GM12891 (cell line): ENCODE data around the gene NR1D1.

Experiments used
- DNase-seq: peaks from one replicate; pipeline ENCODE4 v3.0.0; 2011; ENCODE audit warnings: low spot score; ENCODE audit not compliant: insufficient read length
- FAIRE-seq: peaks from 2 replicates; lab custom pipeline; 2011; peaks lifted over from hg19 to GRCh38; lab: Jason Lieb, UNC
- PAX5 ChIP-seq: IDR thresholded peaks from 2 replicates; pipeline ENCODE4 v1.6.1; 2011; ENCODE audit warnings: low read length, moderate library complexity, mild to moderate bottlenecking; ENCODE audit not compliant: insufficient read depth, severe bottlenecking
- POLR2A ChIP-seq: IDR thresholded peaks from 2 replicates; pipeline ENCODE4 v1.6.1; 2011; ENCODE audit warnings: low read depth, low read length, control low read depth
- POLR2AphosphoS5 ChIP-seq: IDR thresholded peaks from 2 replicates; pipeline ENCODE4 v1.6.1; 2011; ENCODE audit warnings: low read depth, low read length, control low read depth
- POU2F2 ChIP-seq: IDR thresholded peaks from 2 replicates; pipeline ENCODE4 v1.6.1; 2011; ENCODE audit warnings: low read depth, mild to moderate bottlenecking, control low read depth, low read length, moderate library complexity
- SPI1 ChIP-seq: IDR thresholded peaks from 2 replicates; pipeline ENCODE4 v1.6.1; 2011; ENCODE audit warnings: low read depth, low read length, control low read depth
- TAF1 ChIP-seq: IDR thresholded peaks from 2 replicates; pipeline ENCODE4 v1.6.1; 2011; ENCODE audit warnings: low read depth, low read length, control low read depth

The NR1D1 gene

DNA sequence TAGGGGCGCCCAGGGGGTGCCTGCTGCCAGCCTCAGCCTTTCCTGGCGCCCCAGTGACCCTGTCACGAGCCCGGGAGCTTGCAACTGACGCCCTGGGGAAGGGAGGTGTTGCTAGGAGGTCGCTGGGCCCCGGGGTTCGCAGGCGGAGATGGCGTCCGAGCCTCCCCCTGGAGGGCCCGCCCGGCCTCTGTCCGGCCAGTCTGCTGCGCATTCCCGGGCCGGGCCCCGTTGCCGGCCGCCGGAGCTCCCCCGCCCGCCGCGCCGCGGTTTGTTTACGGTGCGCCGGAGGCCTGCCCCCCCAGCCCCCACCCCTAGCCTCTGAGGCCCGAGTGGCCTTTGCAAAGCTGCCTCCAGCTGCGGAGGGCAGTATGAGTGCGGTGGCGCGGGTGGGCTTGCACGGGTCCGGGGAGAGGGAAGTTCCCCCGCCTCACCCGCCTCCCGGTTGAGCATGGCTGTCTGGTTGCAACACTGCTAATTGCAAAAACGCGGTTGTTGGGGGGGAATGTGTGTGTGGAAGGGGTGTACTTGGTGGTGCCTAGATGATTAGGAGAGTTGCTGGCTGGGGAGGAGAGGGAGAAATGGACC is 37.1 kb downstream of the NR1D1 start:
- no peak for FAIRE-seq
- no peak; the same call in 1 of the 2 replicates for TF ChIP-seq POU2F2
- no peak for TF ChIP-seq SPI1
- TF ChIP-seq TAF1, result no peak
- no peak for TF ChIP-seq PAX5
- no peak for TF ChIP-seq POLR2AphosphoS5
- no peak for TF ChIP-seq POLR2A
- no peak for DNase-seq

DNA sequence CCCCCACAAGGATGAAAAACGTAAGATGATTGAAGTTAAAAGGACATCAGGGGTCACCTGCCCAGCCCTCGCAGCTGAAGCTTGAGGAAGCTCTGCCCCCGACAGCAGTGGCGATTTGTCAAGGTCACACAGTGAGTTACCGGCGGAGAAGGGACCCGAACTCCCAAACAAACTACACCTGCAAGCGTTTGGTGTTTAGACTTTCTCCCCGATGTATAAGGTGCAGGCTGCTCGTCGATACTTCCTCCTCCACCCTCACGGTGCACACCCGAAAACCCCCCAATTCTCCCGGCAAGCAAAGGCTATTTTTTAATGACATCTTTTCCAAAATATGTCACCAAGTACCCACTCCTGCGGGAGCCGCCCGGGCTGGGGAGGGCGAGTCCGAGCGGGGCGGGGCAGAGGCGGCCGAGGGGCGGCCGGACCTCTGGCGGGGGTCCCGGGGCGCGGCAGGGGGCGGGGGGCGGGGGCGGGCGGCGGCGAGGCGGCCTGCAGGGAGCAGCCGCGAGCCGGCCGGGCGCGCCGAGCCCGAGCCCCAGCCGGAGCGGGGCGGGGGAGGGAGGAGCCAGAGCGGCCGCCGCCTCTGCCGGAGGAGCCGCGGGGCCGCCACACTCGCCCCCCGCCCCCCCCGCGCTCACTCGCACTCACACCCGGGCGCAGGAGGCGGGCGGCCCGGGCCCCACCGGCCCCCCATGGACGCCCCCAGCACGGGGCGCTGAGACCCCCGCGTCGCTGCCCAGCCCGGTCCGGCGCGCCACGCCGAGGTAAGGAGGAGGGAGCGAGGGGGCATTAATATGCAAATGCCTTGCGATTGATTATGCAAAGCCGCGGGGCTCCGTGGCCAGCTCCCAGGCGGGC is 37.8 kb downstream of the NR1D1 start, which contains the start of gene THRA:
TSS of gene THRA (plus strand) at position 637 of the 858 bp plus-strand sequence. CDS start 11,524 bp downstream, outside the sequence.
- TF ChIP-seq TAF1 (no peak), POU2F2 (peak; percentile 95)
- peak; percentile 60 for FAIRE-seq
- peak; percentile 88 for DNase-seq

DNA sequence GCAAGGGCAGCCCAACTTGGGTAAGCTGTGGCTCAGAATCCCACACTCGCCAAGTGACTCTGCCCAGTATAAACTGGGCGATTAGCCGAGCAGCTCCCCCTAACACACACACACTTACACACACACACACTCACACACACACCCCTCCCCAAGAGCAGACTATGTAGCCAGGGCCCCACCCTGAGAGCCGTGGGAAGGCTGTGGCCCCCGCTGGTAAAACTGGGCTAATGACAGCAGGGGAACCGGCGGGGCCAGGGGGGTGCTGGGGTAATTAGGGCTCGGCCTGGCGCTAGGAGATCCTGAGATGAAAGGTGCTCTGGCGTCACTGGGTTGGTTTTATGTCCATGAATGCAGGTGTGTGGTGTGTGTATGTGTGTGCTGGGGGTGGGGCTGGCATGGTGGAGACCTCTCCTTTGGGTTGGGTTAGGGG is 38.8 kb downstream of the NR1D1 start:
- FAIRE-seq (no peak), DNase-seq (no peak)
- TF ChIP-seq POLR2AphosphoS5, result no peak
- no peak for TF ChIP-seq POU2F2
- TF ChIP-seq PAX5, result no peak
- no peak for TF ChIP-seq TAF1
- TF ChIP-seq SPI1, result no peak
- TF ChIP-seq POLR2A, result no peak

DNA sequence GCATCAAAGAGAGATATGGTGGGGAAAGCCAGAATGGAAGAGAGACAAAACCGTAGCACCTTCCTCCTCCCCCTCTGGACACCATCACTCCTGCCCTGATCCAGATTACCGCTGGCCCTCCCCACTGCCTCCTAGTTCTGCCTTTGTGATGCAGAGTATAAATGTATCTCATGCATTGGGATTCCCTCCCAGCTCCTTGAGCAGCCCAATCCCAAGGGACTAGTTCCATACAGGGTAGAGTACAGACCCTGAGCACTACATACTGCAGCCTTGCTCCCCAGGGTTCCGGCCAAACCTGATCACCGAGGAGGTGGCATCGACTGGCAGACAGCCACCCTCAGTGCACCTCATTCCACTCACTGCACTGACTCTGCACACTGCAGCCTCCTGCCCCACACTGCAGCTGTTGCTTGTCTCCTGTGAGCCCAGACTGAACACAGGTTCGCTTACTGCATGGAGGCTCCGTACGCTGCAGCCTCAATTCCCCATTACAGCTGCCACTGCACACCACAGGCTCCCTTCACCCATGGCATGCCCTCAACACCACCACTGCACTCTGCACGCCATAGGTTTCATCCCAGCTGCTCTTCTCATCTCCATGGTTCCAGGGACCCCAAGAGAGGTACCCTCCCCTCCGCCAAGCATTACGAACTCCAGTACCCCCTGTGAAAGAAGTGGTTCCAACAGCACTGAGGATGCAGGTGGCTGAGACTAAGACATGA is 39.3 kb downstream of the NR1D1 start:
- DNase-seq (no peak), FAIRE-seq (no peak)
- TF ChIP-seq POLR2A, result no peak
- no peak for TF ChIP-seq SPI1
- TF ChIP-seq POU2F2, result no peak
- no peak for TF ChIP-seq TAF1
- TF ChIP-seq PAX5, result no peak
- no peak for TF ChIP-seq POLR2AphosphoS5

DNA sequence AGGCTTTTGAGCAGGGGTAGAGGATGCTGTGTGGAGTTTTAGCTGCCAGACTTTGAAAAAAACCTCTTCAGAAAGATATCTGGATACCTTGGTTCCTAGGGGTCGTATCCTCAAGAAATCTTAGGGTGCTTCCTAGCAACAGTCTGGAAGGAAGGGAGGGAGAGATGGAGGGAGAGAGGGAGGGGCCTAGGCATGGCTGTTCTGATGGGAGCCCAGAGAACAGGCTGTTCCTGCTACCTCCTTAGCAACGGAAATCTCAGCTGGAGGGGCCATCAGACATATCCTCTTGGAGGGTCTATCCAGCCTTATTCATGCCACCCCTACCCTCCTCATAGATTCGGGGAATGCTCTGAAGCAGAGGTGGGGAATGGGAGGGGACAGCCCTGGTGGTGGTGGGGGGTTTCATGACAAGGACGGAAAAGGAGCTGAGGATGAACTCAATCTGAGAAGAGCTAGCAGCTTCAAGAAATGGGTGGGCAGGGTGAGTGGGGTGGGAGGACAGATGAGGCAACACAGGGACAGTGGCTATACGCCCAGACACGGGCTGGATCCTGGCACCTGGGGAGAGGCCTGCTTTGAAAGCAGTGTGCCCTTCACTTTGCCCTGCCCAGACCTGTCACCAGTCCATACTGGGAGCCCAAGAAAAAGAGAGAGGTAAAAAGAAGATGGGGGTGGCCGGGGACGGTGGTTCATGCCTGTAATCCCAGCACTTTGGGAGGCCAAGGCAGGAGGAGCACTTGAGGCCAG is 40.5 kb downstream of the NR1D1 start:
- DNase-seq, result no peak
- no peak for FAIRE-seq
- TF ChIP-seq SPI1 (no peak), POU2F2 (no peak)

DNA sequence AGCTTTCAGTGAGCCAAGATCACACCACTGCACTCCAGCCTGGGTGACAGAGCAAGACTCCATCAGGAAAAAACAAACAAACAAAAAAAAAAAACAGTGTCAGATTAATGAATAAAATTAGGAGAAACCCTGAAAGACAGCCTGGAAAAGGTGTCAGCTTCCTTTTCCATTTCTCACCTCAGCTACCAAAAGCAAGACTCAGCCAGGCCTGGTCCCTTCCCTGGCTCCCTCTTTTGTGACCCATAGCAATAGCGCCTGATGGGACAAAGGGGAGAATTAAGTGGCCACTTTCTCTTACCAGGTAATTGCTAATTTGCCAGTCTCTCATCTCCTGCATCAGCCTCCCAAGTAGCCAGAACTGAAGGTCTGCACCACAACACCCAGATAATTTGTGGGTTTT is 41.5 kb downstream of the NR1D1 start:
- FAIRE-seq (no peak), DNase-seq (no peak)
- no peak for TF ChIP-seq POLR2AphosphoS5
- TF ChIP-seq PAX5, result no peak
- no peak for TF ChIP-seq TAF1
- no peak for TF ChIP-seq SPI1
- no peak for TF ChIP-seq POLR2A
- no peak for TF ChIP-seq POU2F2

DNA sequence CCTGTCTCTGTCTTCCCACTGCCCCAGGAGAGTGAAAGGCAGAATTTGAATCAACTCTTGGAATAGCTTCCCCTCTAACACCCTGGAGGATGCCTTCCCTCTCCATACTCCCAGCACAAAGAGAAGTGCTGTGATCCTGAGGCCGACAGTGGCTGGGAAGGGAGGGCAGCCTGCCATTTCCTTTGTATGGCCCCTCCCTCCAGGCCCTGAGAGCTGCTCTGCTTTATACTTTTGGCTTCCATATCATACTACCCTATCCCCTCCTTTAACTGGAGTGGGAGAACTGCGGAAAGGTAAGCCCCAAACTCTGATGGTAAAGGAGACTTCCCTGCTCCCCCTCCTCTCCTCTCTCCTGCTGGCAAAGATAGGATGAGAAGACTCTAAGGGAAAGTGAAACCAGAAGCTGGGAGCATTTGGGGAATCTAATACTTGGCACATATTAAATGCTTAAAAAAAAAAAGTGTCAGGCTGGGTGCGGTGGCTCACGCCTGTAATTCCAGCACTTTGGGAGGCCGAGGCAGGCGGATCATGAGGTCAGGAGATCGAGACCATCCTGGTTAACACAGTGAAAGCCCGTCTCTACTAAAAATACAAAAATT is 42.1 kb downstream of the NR1D1 start:
- TF ChIP-seq PAX5, result no peak
- no peak for TF ChIP-seq POLR2A
- TF ChIP-seq TAF1, result no peak
- no peak for TF ChIP-seq POU2F2
- TF ChIP-seq SPI1, result no peak
- no peak for TF ChIP-seq POLR2AphosphoS5
- FAIRE-seq, result no peak
- DNase-seq, result no peak

DNA sequence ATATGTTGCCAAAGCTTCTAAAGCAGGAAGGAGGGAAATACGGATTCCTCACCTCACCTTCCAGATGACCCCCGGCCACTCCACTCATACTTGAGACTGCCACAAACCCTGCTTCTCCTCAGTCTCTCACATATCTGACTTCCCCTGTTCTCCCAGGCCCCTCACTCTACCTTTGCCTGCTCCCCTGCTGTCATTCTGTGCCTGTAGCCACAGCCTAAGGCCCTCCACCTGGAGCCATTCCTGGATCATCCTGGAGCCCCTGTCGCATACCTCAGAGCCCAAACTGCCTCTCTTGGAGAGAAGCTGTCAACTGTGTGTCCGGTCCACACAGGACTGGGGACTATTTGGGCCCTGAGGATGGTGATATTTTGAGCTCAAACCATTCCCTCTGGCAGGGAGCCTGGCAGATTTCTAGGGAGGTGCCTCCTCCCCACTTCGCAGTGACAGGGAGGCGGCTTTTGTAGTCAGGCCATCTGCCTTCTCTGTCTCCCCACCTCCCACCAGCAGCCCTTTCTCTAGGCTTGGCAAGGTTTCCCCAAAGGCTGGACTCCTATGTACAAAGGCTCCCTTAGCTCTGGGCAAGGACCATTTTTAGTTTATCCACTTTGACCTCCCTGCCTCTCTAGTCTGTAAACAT is 43.9 kb downstream of the NR1D1 start:
- TF ChIP-seq POU2F2 (no peak), TAF1 (no peak), POLR2A (no peak), POLR2AphosphoS5 (no peak), SPI1 (no peak), PAX5 (no peak)
- FAIRE-seq (no peak), DNase-seq (no peak)
